GM10266 (cell line): ENCODE data around the gene ADCY5.
A peak's percentile ranks its signal among the peaks of the same experiment; 100 is the strongest.

ENCODE experiments used
- DNase-seq: peaks from one replicate; pipeline ENCODE4 v3.0.0; 2012; ENCODE audit errors: extremely low spot score
- CTCF ChIP-seq: IDR thresholded peaks from 2 replicates; pipeline ENCODE4 v1.5.1; 2012; ENCODE audit warnings: mild to moderate bottlenecking, low read depth; ENCODE audit not compliant: control insufficient read depth, insufficient read depth; ENCODE audit errors: missing control alignments

ADCY5 gene

GRCh38 chr3:123329636-123330340 lies 119.1 kb downstream of the ADCY5 start:
- DNase-seq, result no peak
- TF ChIP-seq CTCF, result no peak

GRCh38 chr3:123328851-123329635 lies 119.8 kb downstream of the ADCY5 start:
- DNase-seq, result peak; percentile 79

GRCh38 chr3:123327956-123328850 lies 120.7 kb downstream of the ADCY5 start:
- TF ChIP-seq CTCF, result no peak
- DNase-seq, result no peak

More at GRCh38 chr3:123328851-123329635, 119.8 kb downstream of the ADCY5 start:
- TF ChIP-seq CTCF, result peak; percentile 96

- DNase-seq, result no peak
- no peak for TF ChIP-seq CTCF
Observed at GRCh38 chr3:123327480-123327879, 121.4 kb downstream of the ADCY5 start.

GRCh38 chr3:123326531-123326930 lies 122.4 kb downstream of the ADCY5 start:
- no peak for TF ChIP-seq CTCF
- DNase-seq, result no peak

GRCh38 chr3:123325766-123326256 lies 123.1 kb downstream of the ADCY5 start:
- TF ChIP-seq CTCF, result no peak
- no peak for DNase-seq
